Retinal pigment epithelial cell (primary cell): Measurements from ENCODE around the gene PVR.
"Not testable (repeated sequence)": the region's sequence is repeated elsewhere in the genome, so short reads cannot be mapped to it uniquely, and the experiment has no call there.

ENCODE experiments used
- DNase-seq: peaks from one replicate; pipeline ENCODE4 v3.0.0-alpha.2; 2010; ENCODE audit warnings: low read depth
- H3K4me3 ChIP-seq: 2 replicates; pipeline ENCODE4 v1.5.1; 2011; ENCODE audit warnings: mild to moderate bottlenecking, low read length, control low read depth, moderate library complexity
- CTCF ChIP-seq: conservative IDR thresholded peaks from 2 replicates; pipeline ENCODE4 v1.5.1; 2011; ENCODE audit warnings: low read depth, low read length, control low read depth, inconsistent platforms

Gene PVR

GRCh38 chr19:44707794-44708193 is 64.1 kb downstream of the PVR start:
- no peak for DNase-seq
- H3K4me3 ChIP-seq = no peak overlapping the region
- TF ChIP-seq CTCF = no peak

- H3K4me3 ChIP-seq = no peak overlapping the region
- no peak for TF ChIP-seq CTCF
- no peak for DNase-seq
Measured at GRCh38 chr19:44708940-44709339, 65.2 kb downstream of the PVR start.

DNA sequence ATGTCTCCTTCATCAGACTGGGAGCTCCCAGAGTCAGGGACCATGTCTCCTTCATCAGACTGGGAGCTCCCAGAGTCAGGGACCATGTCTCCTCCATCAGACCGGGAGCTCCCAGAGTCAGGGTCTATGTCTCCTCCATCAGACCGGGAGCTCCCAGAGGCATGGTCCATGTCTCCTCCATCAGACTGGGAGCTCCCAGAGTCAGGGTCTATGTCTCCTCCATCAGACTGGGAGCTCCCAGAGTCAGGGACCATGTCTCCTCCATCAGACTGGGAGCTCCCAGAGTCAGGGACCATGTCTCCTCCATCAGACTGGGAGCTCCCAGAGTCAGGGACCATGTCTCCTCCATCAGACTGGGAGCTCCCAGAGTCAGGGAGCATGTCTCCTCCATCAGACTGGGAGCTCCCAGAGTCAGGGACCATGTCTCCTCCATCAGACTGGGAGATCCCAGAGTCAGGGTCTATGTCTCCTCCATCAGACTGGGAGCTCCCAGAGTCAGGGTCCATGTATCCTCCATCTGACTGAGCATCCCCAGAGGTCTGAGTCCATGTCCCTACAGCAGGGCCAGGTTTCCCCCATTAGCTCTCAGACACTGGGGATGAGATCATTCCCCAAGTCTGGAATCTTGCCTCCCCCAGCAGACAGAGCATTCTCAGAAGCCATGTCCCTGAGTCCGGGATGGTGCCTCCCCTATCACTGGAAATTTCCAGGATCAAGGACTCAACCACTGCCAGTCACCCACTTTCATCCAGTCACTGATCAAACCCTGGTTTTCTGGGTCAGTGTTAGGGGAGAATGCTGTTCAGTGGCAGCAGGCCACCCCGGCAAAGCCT is 65.9 kb downstream of the PVR start:
- DNase-seq, H3K4me3 ChIP-seq: not testable (repeated sequence)

DNA sequence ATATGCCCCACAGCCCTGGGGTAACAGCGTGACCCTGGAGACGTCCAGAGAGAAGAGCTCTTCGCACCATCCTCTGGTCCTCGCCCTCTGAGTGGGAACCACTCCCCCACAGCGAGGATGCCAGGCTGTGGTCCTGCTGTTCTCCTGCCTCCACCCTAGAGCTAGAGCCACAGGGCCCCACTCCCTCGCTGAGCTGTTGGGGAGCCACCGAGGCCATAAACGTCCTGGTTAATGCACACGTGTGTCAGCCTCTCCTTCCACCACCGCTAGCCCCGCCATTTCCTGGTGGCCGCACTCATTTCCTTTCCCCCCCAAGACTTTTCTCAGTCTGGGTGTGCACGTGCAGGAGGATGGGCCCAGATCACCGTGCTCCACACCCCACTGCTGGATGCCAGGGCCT is 66.8 kb downstream of the PVR start:
- DNase-seq = no peak
- no peak for TF ChIP-seq CTCF
- no peak overlapping the region for H3K4me3 ChIP-seq

DNA sequence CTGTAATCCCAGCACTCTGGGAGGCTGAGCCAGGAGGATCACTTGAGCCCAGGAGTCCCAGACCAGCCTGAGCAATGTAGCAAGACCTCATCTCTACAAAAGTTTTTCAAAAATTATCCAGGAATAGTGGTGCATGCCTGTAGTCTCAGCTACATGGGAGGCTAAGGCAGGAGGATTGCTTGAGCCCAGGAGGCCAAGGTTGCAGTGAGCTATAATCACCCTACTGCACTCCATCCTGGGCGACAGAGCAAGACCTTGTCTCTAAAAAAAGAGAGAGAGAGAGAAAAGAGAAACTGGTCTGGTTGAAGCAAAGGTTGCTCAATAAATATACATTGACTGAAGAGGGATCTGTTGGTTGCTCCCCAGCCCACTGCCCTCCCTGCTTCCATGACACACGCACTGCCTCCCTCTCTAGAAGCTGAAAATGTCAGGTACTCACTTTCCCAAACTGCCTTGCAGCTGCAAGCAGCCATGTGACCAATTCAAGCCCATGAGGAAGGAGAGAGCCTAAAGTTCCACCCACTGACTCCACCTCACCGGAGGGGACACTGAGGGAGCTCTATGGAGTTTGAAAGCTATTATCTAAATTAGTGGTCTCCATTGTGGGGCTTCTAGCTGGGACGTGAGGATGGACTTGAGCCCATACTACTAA is 69.3 kb downstream of the PVR start:
- H3K4me3 ChIP-seq = no peak overlapping the region
- DNase-seq = no peak
- no peak for TF ChIP-seq CTCF
